Spleen (tissue), 11 donors: ENCODE data around the gene CCNQ. TPM values are rescaled to one million over a fixed set of nuclear protein-coding genes. Genes with fewer than 3 reads are reported as not detected.

Experiments
- DNase-seq: peaks from one replicate; pipeline ENCODE4 v3.0.0-alpha.2; 2020
- H3K27ac ChIP-seq, 8 donors: fragments of 200-600 bp; sonication (generic) in 7 of 8; 1 replicate in 4 of 8; 2 replicates in 4 of 8; pipeline versions ENCODE4 v1.5.0 to v1.8.0; 2016 to 2021; ENCODE audit warnings: inconsistent platforms in 4 of 8, mild to moderate bottlenecking in 4 of 8, moderate library complexity in 1 of 8
- H3K27me3 ChIP-seq, 7 donors: fragments of 200-600 bp; sonication (generic) in 6 of 7; replicated peaks in 1 of 7; 1 replicate in 4 of 7; 2 replicates in 3 of 7; pipeline versions ENCODE4 v1.5.0 to v1.8.0; 2016 to 2021; ENCODE audit warnings: inconsistent platforms in 3 of 7, mild to moderate bottlenecking in 1 of 7
- H3K36me3 ChIP-seq, 6 donors: fragments of 200-600 bp; sonication (generic) in 5 of 6; 1 replicate in 4 of 6; 2 replicates in 2 of 6; pipeline versions ENCODE4 v1.5.0 to v1.8.0; 2016 to 2021; ENCODE audit warnings: inconsistent platforms in 2 of 6
- H3K4me1 ChIP-seq, 6 donors: fragments of 200-600 bp; sonication (generic) in 5 of 6; 1 replicate in 3 of 6; 2 replicates in 3 of 6; pipeline versions ENCODE4 v1.5.0 to v1.8.0; 2016 to 2021; ENCODE audit warnings: inconsistent platforms in 3 of 6
- H3K4me3 ChIP-seq, 8 donors: fragments of 200-600 bp; sonication (generic) in 7 of 8; 1 replicate in 4 of 8; 2 replicates in 4 of 8; pipeline versions ENCODE4 v1.5.0 to v1.8.0; 2016 to 2021; ENCODE audit warnings: inconsistent platforms in 4 of 8, mild to moderate bottlenecking in 4 of 8, moderate library complexity in 2 of 8
- H3K9me3 ChIP-seq, 8 donors: fragments of 200-600 bp; sonication (generic) in 7 of 8; 1 replicate in 4 of 8; 2 replicates in 4 of 8; pipeline versions ENCODE4 v1.5.0 to v1.8.0; 2016 to 2021; ENCODE audit warnings: inconsistent platforms in 4 of 8
- POLR2A ChIP-seq, 3 donors: fragments of 450-650 bp; IDR thresholded peaks; one replicate each; pipeline ENCODE4 v1.5.1; 2017; ENCODE audit warnings: antibody characterized with exemption in 3 of 3, mild to moderate bottlenecking in 1 of 3
- POLR2AphosphoS5 ChIP-seq, 3 donors: sonication (generic); formaldehyde crosslinking; IDR thresholded peaks; one replicate each; pipeline ENCODE4 v1.5.1; 2017; ENCODE audit warnings: antibody characterized with exemption in 3 of 3
- WGBS, 5 donors: extraction: QIAGEN DNeasy Blood & Tissue Kit in 3 of 5; methylation state at CpG; one replicate each; pipeline versions ENCODE4 v1.1.5 to v1.1.7; 2013 to 2018; 5-methylcytosine and 5-hydroxymethylcytosine counted together
- intact Hi-C: fragments of 100-400 bp; cut with DNase I; formaldehyde crosslinking; loops from one replicate; pipeline ENCODE4 v1.15.0; 2023; ENCODE audit warnings: low total_unique reads
- polyA plus RNA-seq, 3 donors: library from polyadenylated mRNA; stranded (reverse); fragments of 200-250 nt; gene quantifications; one replicate each; pipeline ENCODE4 v1.2.1, GENCODE V29; 2013
- total RNA-seq, 7 donors: library from RNA; depleted of rRNA in 3 of 7; stranded (reverse); fragments of >200 nt in 3 of 7; fragmentation: NEBNext Ultra II Directional in 4 of 7; extraction: Animal tissue kit (Norgen Biotek cat#: 25700) in 4 of 7; gene quantifications; one replicate each; pipeline versions ENCODE4 v1.1.0 to v1.2.1, GENCODE V29; 2016 to 2021
- TF ChIP-seq, protein P1 (sequence below), 11 experiments: fragments of 200-600 bp in 7 of 11; fragments of 450-650 bp in 4 of 11; sonication (generic) in 4 of 11; IDR thresholded peaks in 8 of 11; conservative IDR thresholded peaks in 3 of 11; 1 replicate in 7 of 11; 2 replicates in 4 of 11; pipeline versions ENCODE4 v1.4.0 to v1.8.0; 2016 to 2021; ENCODE audit warnings: antibody characterized with exemption in 11 of 11, inconsistent platforms in 4 of 11, mild to moderate bottlenecking in 1 of 11
- donor health status: healthy with polysubstance abuse.
- donor health status: DM: no; HTN: no; CAD: no; lungs with moderate emphysema.
- donor health status: DM: no; HTN: no; CAD: no.
- donor health status: Bipolar disorder and iron deficiency.
- donor health status: healthy.
- donor health status: DM: no; HTN: no; CAD: no.
- donor health status: DM: yes; HTN: yes; CAD: no.

The CCNQ gene
- total and polyA plus RNA-seq, 10 donors, result 17.5 to 67.3 (median 26.5) TPM

DNA sequence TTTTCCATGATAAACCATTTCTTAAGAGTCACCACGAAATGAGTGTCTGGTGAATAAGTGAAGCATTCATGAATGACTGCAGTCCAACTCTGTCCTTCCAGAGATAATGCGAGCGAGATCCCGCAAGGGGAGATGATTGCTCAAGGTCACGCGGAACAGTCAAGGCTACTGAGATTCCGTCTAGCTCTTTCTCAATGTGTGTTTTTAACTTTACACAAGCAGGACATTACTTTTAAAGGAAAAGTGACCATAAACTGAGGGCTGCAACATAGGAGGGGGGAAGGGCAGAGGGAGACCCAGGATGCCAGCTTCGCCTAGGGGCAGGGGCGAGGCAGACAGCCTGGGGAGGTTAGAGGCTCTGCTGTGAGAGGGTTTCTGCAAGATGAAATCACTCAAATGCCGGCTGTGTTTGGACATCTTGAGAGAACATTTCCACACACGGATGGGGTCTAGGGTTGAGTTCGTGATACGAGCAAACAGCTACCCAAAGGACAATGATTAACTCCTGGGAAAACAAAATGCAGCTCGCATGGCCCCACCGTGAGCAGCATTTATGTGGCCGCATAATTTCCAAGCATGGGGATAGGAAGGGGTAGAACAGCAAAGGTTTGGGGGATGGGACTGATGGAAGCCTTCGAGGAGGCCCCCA is 23.8 kb upstream of the CCNQ start:
- H3K4me3 ChIP-seq, result no peak overlapping the region
- peaks cover 0 to 37% (median 3%) of the 10 kb centered on the region in 7 donors for H3K27me3 ChIP-seq
- intact Hi-C loops, result no loop called here
- no peaks in the 10 kb centered on the region for H3K36me3 ChIP-seq
- TF ChIP-seq POLR2A (IDR thresholded peaks at IDR 0.05) (no peak), POLR2AphosphoS5 (IDR thresholded peaks at IDR 0.05) (no peak)
- TF ChIP-seq, protein P1, sequence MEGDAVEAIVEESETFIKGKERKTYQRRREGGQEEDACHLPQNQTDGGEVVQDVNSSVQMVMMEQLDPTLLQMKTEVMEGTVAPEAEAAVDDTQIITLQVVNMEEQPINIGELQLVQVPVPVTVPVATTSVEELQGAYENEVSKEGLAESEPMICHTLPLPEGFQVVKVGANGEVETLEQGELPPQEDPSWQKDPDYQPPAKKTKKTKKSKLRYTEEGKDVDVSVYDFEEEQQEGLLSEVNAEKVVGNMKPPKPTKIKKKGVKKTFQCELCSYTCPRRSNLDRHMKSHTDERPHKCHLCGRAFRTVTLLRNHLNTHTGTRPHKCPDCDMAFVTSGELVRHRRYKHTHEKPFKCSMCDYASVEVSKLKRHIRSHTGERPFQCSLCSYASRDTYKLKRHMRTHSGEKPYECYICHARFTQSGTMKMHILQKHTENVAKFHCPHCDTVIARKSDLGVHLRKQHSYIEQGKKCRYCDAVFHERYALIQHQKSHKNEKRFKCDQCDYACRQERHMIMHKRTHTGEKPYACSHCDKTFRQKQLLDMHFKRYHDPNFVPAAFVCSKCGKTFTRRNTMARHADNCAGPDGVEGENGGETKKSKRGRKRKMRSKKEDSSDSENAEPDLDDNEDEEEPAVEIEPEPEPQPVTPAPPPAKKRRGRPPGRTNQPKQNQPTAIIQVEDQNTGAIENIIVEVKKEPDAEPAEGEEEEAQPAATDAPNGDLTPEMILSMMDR (IDR thresholded peaks at IDR 0.05 in 8 of 11, conservative IDR thresholded peaks at IDR 0.05 in 3 of 11), result no peak
- no peaks in the 10 kb centered on the region for H3K9me3 ChIP-seq
- 71 to 82% (median 76%) methylated on average over 14 to 17 of the region's 17 CpGs for WGBS, 5 donors
- no peaks in the 10 kb centered on the region for H3K4me1 ChIP-seq
- no peak for DNase-seq
- no peak overlapping the region for H3K27ac ChIP-seq

DNA sequence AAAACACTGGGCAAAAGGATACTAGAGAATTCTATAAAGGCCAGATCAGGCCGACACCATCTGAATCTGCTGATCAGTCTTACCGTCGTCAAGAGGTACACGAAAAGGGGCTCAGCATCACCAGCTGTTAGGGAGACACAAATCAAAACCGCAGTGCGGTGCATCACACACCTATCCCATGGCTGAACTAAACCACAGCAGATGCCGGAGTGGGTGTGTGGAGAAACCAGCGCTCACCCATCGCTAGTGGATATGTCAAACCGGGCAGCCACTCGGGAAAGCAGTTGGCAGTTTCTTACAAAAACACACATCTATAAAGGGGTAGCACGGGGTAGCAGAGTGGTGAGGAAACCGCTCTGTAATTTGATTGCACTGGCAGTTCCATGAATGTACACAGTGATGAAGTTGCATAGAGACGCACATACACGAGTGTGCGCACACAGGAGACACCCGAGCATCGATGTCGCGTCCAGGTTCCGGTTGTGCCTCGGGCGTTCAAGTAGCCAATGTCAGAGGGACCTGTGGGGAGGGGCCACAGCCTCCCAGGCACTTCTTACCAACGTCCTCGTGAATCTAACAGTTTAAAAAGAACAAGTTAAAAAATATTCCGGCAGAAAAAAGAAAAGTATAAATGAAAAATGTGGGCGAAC is 23.1 kb upstream of the CCNQ start:
- intact Hi-C loops, result no loop called here
- Histone ChIP-seq H3K4me1 (no peaks in the 10 kb centered on the region), H3K27ac (no peak overlapping the region), H3K27me3 (peaks cover 0 to 36% (median 3%) of the 10 kb centered on the region in 7 donors), H3K36me3 (no peaks in the 10 kb centered on the region), H3K4me3 (no peak overlapping the region), H3K9me3 (no peaks in the 10 kb centered on the region)
- peak; percentile 15 for DNase-seq
- TF ChIP-seq POLR2A (IDR thresholded peaks at IDR 0.05) (no peak), POLR2AphosphoS5 (IDR thresholded peaks at IDR 0.05) (no peak)
- TF ChIP-seq, protein P1 (IDR thresholded peaks at IDR 0.05 in 8 of 11, conservative IDR thresholded peaks at IDR 0.05 in 3 of 11), result no peak
- WGBS, 5 donors, result 90 to 95% (median 91%) methylated on average over 21 to 27 of the region's 27 CpGs

DNA sequence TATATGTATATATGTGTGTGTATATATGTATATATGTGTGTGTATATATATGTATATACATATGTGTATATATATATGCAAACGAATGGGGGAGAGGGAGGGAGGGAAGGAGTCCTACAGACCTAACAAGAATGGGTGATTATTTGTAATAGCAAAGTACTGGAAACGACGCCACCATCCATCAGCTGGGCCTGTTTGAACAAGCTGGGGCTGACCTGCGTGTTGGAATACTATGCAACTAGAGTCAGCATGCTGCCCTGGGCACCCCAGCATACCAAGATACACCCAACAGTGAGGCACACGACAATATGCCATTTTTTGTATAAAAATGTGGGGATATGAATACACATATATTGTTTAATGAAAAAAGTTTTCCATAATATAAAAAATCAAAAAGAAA is 21.6 kb upstream of the CCNQ start:
- Histone ChIP-seq H3K27ac (no peak overlapping the region), H3K36me3 (no peaks in the 10 kb centered on the region), H3K4me3 (no peak overlapping the region), H3K9me3 (no peaks in the 10 kb centered on the region), H3K27me3 (peaks cover 0 to 37% (median 3%) of the 10 kb centered on the region in 7 donors), H3K4me1 (no peaks in the 10 kb centered on the region)
- TF ChIP-seq POLR2A (IDR thresholded peaks at IDR 0.05) (no peak), POLR2AphosphoS5 (IDR thresholded peaks at IDR 0.05) (no peak)
- TF ChIP-seq, protein P1 (IDR thresholded peaks at IDR 0.05 in 8 of 11, conservative IDR thresholded peaks at IDR 0.05 in 3 of 11), result no peak
- no peak for DNase-seq
- 66 to 91% (median 84%) methylated on average over 5 of the region's 5 CpGs for WGBS, 5 donors
- intact Hi-C loops, result no loop called here

DNA sequence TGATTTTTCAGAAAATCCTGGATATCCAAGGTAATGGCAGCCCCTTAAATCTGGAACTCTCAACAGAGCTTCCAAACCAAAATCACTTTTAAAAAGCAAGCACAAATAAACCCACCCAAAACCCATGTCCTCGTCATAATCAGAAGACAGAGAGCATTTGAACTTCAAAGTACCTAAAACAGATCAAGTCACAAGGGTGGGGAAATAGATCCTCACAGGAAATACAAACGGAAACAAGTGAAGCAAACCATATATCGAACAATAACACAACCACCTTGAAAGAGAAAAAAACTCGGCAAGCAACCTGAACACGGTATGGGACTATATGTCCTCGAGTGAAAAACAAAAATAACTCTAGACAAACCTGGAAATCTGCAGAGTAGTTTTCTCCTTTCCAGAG is 15.9 kb upstream of the CCNQ start:
- Histone ChIP-seq H3K27me3 (peaks cover 0 to 50% (median 4%) of the 10 kb centered on the region in 7 donors), H3K9me3 (peaks cover 0 to 8% (median 0%) of the 10 kb centered on the region in 8 donors), H3K4me1 (peaks cover 0 to 11% (median 8%) of the 10 kb centered on the region in 6 donors), H3K27ac (no peak overlapping the region), H3K4me3 (no peak overlapping the region), H3K36me3 (no peaks in the 10 kb centered on the region)
- TF ChIP-seq, protein P1 (IDR thresholded peaks at IDR 0.05 in 8 of 11, conservative IDR thresholded peaks at IDR 0.05 in 3 of 11), result no peak
- no peak for TF ChIP-seq POLR2A (IDR thresholded peaks at IDR 0.05)
- TF ChIP-seq POLR2AphosphoS5 (IDR thresholded peaks at IDR 0.05), result no peak
- 48 to 64% (median 58%) methylated on average over 6 of the region's 6 CpGs for WGBS, 5 donors
- intact Hi-C loops, result loop anchor here (10.0 kb wide), 1 partner anchor 50 kb away; no protein-coding TSS in a partner anchor
- DNase-seq, result no peak
